IMR-90 (cell line): ENCODE data around the gene BICD1. TPM values are rescaled to one million over a fixed set of nuclear protein-coding genes. Genes with fewer than 3 reads are reported as not detected.

Experiments
- ATAC-seq: fragments of 200-7000 bp; cut with Tn5 transposase; 2 replicates; pipeline ENCODE4 v1.9.1; 2020; ENCODE audit warnings: low read depth, mild to moderate bottlenecking, moderate library complexity
- BruUV-seq: library from RNA; stranded (reverse); fragments of 400-500 nt; replicated peaks from 2 replicates; lab custom pipeline; 2021; lab: Mats Ljungman, UMichigan
- CTCF ChIA-PET: fragments of 300-600 bp; formaldehyde crosslinking; extraction: SDS; loops from one replicate; lab custom pipeline; 2021; ENCODE audit warnings: antibody characterized with exemption; lab: Yijun Ruan, JAX
- POLR2A ChIA-PET: fragments of 300-600 bp; sonication (Branson Sonifier 250); formaldehyde crosslinking; loops from one replicate; lab custom pipeline; 2022; ENCODE audit warnings: antibody characterized with exemption; ENCODE audit not compliant: unreplicated experiment; lab: Charles Lee
- DNase-seq: peaks from one replicate; pipeline ENCODE4 v3.0.0; 2013
- H2AFZ ChIP-seq: replicated peaks from 2 replicates; pipeline ENCODE3; 2013; ENCODE audit warnings: low read length, mild to moderate bottlenecking; ENCODE audit not compliant: poor library complexity
- H2AK5ac ChIP-seq: 2 replicates; pipeline ENCODE4 v1.6.1; 2013; ENCODE audit warnings: low read depth, low read length, inconsistent platforms
- H2AK9ac ChIP-seq: replicated peaks from 2 replicates; pipeline ENCODE3; 2013; ENCODE audit warnings: mild to moderate bottlenecking, low read depth, low read length, moderate library complexity; ENCODE audit not compliant: poor library complexity
- H2BK120ac ChIP-seq: 2 replicates; pipeline ENCODE4 v1.6.1; 2013; ENCODE audit warnings: low read depth, low read length, inconsistent platforms
- H2BK15ac ChIP-seq: 3 replicates; pipeline ENCODE4 v1.6.1; 2013; ENCODE audit warnings: low read depth, low read length, inconsistent platforms
- H2BK20ac ChIP-seq: 2 replicates; pipeline ENCODE4 v1.6.1; 2013; ENCODE audit warnings: low read depth, mild to moderate bottlenecking, inconsistent platforms, low read length, moderate library complexity
- H2BK5ac ChIP-seq: 2 replicates; pipeline ENCODE4 v1.6.1; 2013; ENCODE audit warnings: mild to moderate bottlenecking, low read depth, low read length, inconsistent platforms; ENCODE audit not compliant: poor library complexity, severe bottlenecking
- H3K14ac ChIP-seq: replicated peaks from 2 replicates; pipeline ENCODE4 v1.6.1; 2013; ENCODE audit warnings: low read depth, low read length, inconsistent platforms
- H3K18ac ChIP-seq: 2 replicates; pipeline ENCODE4 v1.6.1; 2013; ENCODE audit warnings: low read depth, low read length, control low read depth
- H3K23ac ChIP-seq: 2 replicates; pipeline ENCODE4 v1.6.1; 2013; ENCODE audit warnings: low read depth, low read length, inconsistent platforms
- H3K27ac ChIP-seq: 2 replicates; pipeline ENCODE4 v1.5.1; 2013; ENCODE audit warnings: mild to moderate bottlenecking, control low read depth, low read length; ENCODE audit not compliant: insufficient read depth
- H3K27me3 ChIP-seq: 2 replicates; pipeline ENCODE4 v1.6.1; 2013; ENCODE audit warnings: low read length; ENCODE audit not compliant: control insufficient read depth, insufficient read depth
- H3K36me3 ChIP-seq: 2 replicates; pipeline ENCODE4 v1.6.1; 2013; ENCODE audit warnings: low read length, mixed read lengths; ENCODE audit not compliant: control insufficient read depth, insufficient read depth
- H3K4ac ChIP-seq: 2 replicates; pipeline ENCODE4 v1.6.1; 2013; ENCODE audit warnings: low read depth, low read length, inconsistent platforms
- H3K4me1 ChIP-seq: 2 replicates; pipeline ENCODE4 v1.6.1; 2013; ENCODE audit warnings: low read length, mixed read lengths; ENCODE audit not compliant: control insufficient read depth, insufficient read depth
- H3K4me2 ChIP-seq: 2 replicates; pipeline ENCODE4 v1.6.1; 2013; ENCODE audit warnings: low read depth, mild to moderate bottlenecking, control low read depth, low read length, moderate library complexity
- H3K4me3 ChIP-seq: 2 replicates; pipeline ENCODE4 v1.5.1; 2013; ENCODE audit warnings: low read depth, mild to moderate bottlenecking, control low read depth, low read length, moderate library complexity; ENCODE audit not compliant: insufficient read depth
- H3K56ac ChIP-seq: 2 replicates; pipeline ENCODE4 v1.6.1; 2013; ENCODE audit warnings: low read length, inconsistent platforms; ENCODE audit not compliant: insufficient read depth; ENCODE audit errors: extremely low read depth
- H3K79me1 ChIP-seq, 2 experiments: 2 replicates each; pipeline ENCODE4 v1.6.1; 2013; ENCODE audit warnings: low read length in 2 of 2, inconsistent platforms in 1 of 2, low read depth in 1 of 2
- H3K9ac ChIP-seq: 2 replicates; pipeline ENCODE4 v1.6.1; 2013; ENCODE audit warnings: low read depth, low read length, control low read depth
- H3K9me1 ChIP-seq: 2 replicates; pipeline ENCODE4 v1.6.1; 2013; ENCODE audit warnings: low read length, inconsistent platforms; ENCODE audit not compliant: insufficient read depth
- H3K9me3 ChIP-seq: 2 replicates; pipeline ENCODE4 v1.6.1; 2013; ENCODE audit warnings: low read length; ENCODE audit not compliant: control insufficient read depth, insufficient read depth
- H4K20me1 ChIP-seq: 2 replicates; pipeline ENCODE4 v1.6.1; 2013; ENCODE audit warnings: low read length, inconsistent platforms; ENCODE audit not compliant: insufficient read depth
- H4K5ac ChIP-seq: 2 replicates; pipeline ENCODE4 v1.6.1; 2013; ENCODE audit warnings: mild to moderate bottlenecking, low read depth, low read length, control low read depth
- H4K8ac ChIP-seq, 2 experiments: 2 replicates each; pipeline ENCODE4 v1.6.1; 2013; ENCODE audit warnings: low read depth in 2 of 2, low read length in 2 of 2, control low read depth in 1 of 2, inconsistent platforms in 1 of 2
- H4K91ac ChIP-seq: 2 replicates; pipeline ENCODE4 v1.6.1; 2013; ENCODE audit warnings: low read depth, low read length, inconsistent platforms; ENCODE audit not compliant: insufficient read depth
- BHLHE40 ChIP-seq: fragments of 150-350 bp; IDR thresholded peaks from 2 replicates; pipeline ENCODE4 v1.6.1; 2016; ENCODE audit warnings: mild to moderate bottlenecking, low read depth, low read length
- CHD1 ChIP-seq: IDR thresholded peaks from 2 replicates; pipeline ENCODE4 v1.6.1; 2012; ENCODE audit warnings: low read depth, low read length, improper control_type of control experiment
- MAZ ChIP-seq: IDR thresholded peaks from 2 replicates; pipeline ENCODE4 v1.6.1; 2012; ENCODE audit warnings: low read depth, mild to moderate bottlenecking, low read length, improper control_type of control experiment, moderate library complexity, borderline replicate concordance
- MXI1 ChIP-seq: IDR thresholded peaks from 2 replicates; pipeline ENCODE4 v1.6.1; 2012; ENCODE audit warnings: low read depth, mild to moderate bottlenecking, low read length, moderate library complexity, borderline replicate concordance
- POLR2A ChIP-seq: IDR thresholded peaks from 2 replicates; pipeline ENCODE4 v1.6.1; 2012; ENCODE audit warnings: mild to moderate bottlenecking, low read depth, low read length
- RAD21 ChIP-seq: IDR thresholded peaks from 2 replicates; pipeline ENCODE4 v1.6.1; 2012; ENCODE audit warnings: low read length, improper control_type of control experiment
- RCOR1 ChIP-seq: IDR thresholded peaks from 2 replicates; pipeline ENCODE4 v1.6.1; 2012; ENCODE audit warnings: mild to moderate bottlenecking, low read length, improper control_type of control experiment; ENCODE audit not compliant: insufficient replicate concordance
- RFX5 ChIP-seq: IDR thresholded peaks from 2 replicates; pipeline ENCODE4 v1.8.0; 2012; ENCODE audit warnings: low read depth, mild to moderate bottlenecking, low read length, moderate library complexity
- SMC3 ChIP-seq: fragments of 150-350 bp; IDR thresholded peaks from 2 replicates; pipeline ENCODE4 v1.6.1; 2016; ENCODE audit warnings: low read depth, mild to moderate bottlenecking, antibody characterized with exemption, low read length, moderate library complexity
- WGBS, 2 experiments: methylation state at CpG; one replicate each; pipeline versions ENCODE4 v1.1.5 to v1.1.7; 2013; ENCODE audit warnings: missing lambda C conversion rate in 2 of 2; ENCODE audit not compliant: insufficient read length in 1 of 2; ENCODE audit errors: extremely low coverage in 2 of 2; 5-methylcytosine and 5-hydroxymethylcytosine counted together
- dilution Hi-C: fragments of 300-500 bp; cut with HindIII; formaldehyde crosslinking; loops from one replicate; pipeline ENCODE4 v1.14.3; 2018; ENCODE audit warnings: low sequenced_read_pairs; ENCODE audit not compliant: unreplicated experiment
- in situ Hi-C: fragments of 300-500 bp; cut with MboI; formaldehyde crosslinking; loops from 3 replicates; pipeline ENCODE4 v1.14.3; 2019; ENCODE audit warnings: low sequenced_read_pairs, inconsistent platforms, mixed read lengths
- intact Hi-C: fragments of 100-400 bp; cut with micrococcal nuclease; formaldehyde crosslinking; loops from 2 replicates; pipeline ENCODE4 v1.10.0; 2022
- polyA plus RNA-seq, 3 experiments: library from polyadenylated mRNA; depleted of rRNA; stranded (reverse); fragments of >200 nt; gene quantifications; 2 replicates each; pipeline ENCODE4 v1.2.3, GENCODE V29; 2012; ENCODE audit warnings: low replicate concordance in 1 of 3
- total RNA-seq: library from RNA; depleted of rRNA; stranded (reverse); fragments of >200 nt; gene quantifications from 2 replicates; pipeline ENCODE4 v1.2.3, GENCODE V29; 2012
- TF ChIP-seq, protein P1 (sequence below): fragments of 150-350 bp; IDR thresholded peaks from 2 replicates; pipeline ENCODE4 v1.6.1; 2016; ENCODE audit warnings: low read depth, mild to moderate bottlenecking, low read length, moderate library complexity, borderline replicate concordance
- TF ChIP-seq, protein P2 (sequence below): fragments of 150-350 bp; IDR thresholded peaks from 2 replicates; pipeline ENCODE4 v1.6.1; 2017; ENCODE audit warnings: mild to moderate bottlenecking, antibody characterized with exemption, low read length, low read depth
- TF ChIP-seq, protein P3 (sequence below): conservative IDR thresholded peaks from 2 replicates; pipeline ENCODE4 v1.5.1; 2012; ENCODE audit warnings: mild to moderate bottlenecking, low read depth, low read length, improper control_type of control experiment

Gene BICD1
- total and polyA plus RNA-seq, 2 of the 4 experiments (the other 2 are of a cell fraction): 17.2 to 21.8 TPM

DNA sequence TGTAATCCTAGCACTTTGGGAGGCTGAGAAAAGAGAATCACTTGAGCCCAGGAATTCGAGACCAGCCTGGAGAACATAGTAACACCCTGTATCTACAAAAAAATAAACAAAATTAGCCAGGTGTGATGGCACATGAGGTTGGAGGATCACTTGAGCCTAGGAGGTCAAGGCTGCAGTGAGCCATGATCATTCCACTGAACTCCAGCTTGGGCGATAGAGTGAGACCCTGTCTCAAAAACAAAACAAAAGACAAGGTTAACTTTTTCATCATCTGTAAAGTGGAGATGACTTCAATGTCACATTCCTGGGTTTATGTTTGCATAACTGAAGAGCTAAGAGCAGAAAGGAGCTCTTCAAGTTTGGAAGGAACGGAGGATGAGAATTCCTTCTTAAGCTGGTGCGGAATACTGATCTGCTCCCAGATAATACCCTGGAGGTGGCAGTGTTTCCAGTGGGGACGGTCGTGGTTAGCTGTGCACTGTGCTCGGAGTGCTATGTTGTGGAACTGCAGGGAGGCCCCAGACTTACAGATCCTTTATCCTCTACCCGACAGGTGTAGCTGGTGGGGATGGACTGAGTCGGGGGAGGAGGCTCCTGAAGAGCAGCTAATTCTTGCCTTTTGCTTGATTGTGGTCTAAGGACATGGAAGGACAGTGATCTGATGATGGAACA is 22.5 kb upstream of the BICD1 start (continued):
- no peak for TF ChIP-seq MXI1
- no peak for TF ChIP-seq POLR2A

- Histone ChIP-seq H3K27me3 (no peaks in the 10 kb centered on the region), H3K9me1 (peaks cover 8% of the 10 kb centered on the region), H3K18ac (no peak overlapping the region), H3K9me3 (no peaks in the 10 kb centered on the region), H4K20me1 (no peaks in the 10 kb centered on the region), H3K9ac (no peak overlapping the region), H3K79me1 (no peaks in the 10 kb centered on the region), H4K8ac (no peak overlapping the region), H2BK5ac (no peak overlapping the region), H2BK20ac (no peak overlapping the region), H2AK5ac (peak overlapping the region; percentile 46; the same call in 1 of the 2 replicates), H4K91ac (peak overlapping the region; percentile 38; the same call in 1 of the 2 replicates), H3K36me3 (no peaks in the 10 kb centered on the region), H3K4me1 (peaks cover 4% of the 10 kb centered on the region; the same call in 1 of the 2 replicates), H2AK9ac (no peak overlapping the region), H3K4me3 (no peak overlapping the region), H3K14ac (no peak overlapping the region), H3K4ac (no peak overlapping the region), H3K27ac (no peak overlapping the region), H2AFZ (no peak overlapping the region), H3K23ac (no peak overlapping the region), H3K4me2 (no peak overlapping the region), H2BK120ac (no peak overlapping the region), H2BK15ac (no peak overlapping the region), H3K56ac (no peak overlapping the region), H4K5ac (no peak overlapping the region)
- CTCF ChIA-PET: interaction anchor here (1.1 kb wide), 1 partner anchor 24 kb away, joined by 3 read pairs; no protein-coding TSS in a partner anchor
- BruUV-seq: no TSS peak
- WGBS, 2 experiments: no CpG with 5 or more reads among the region's 3 CpGs
- dilution Hi-C loops: no loop called here
- in situ Hi-C loops: no loop called here
- intact Hi-C loops: no loop called here
- POLR2A ChIA-PET: interaction anchor here (1.3 kb wide), 1 partner anchor 22 kb away, joined by 5 read pairs; the partner anchor contains the start of gene BICD1
- ATAC-seq (no peak), DNase-seq (no peak)
- no peak for TF ChIP-seq RFX5
- TF ChIP-seq, protein P1, sequence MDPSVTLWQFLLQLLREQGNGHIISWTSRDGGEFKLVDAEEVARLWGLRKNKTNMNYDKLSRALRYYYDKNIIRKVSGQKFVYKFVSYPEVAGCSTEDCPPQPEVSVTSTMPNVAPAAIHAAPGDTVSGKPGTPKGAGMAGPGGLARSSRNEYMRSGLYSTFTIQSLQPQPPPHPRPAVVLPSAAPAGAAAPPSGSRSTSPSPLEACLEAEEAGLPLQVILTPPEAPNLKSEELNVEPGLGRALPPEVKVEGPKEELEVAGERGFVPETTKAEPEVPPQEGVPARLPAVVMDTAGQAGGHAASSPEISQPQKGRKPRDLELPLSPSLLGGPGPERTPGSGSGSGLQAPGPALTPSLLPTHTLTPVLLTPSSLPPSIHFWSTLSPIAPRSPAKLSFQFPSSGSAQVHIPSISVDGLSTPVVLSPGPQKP: no peak
- no peak for TF ChIP-seq RCOR1
- TF ChIP-seq RAD21: no peak
- no peak for TF ChIP-seq CHD1
- no peak for TF ChIP-seq MXI1
- no peak for TF ChIP-seq MAZ
- TF ChIP-seq, protein P2, sequence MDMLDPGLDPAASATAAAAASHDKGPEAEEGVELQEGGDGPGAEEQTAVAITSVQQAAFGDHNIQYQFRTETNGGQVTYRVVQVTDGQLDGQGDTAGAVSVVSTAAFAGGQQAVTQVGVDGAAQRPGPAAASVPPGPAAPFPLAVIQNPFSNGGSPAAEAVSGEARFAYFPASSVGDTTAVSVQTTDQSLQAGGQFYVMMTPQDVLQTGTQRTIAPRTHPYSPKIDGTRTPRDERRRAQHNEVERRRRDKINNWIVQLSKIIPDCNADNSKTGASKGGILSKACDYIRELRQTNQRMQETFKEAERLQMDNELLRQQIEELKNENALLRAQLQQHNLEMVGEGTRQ: no peak
- no peak for TF ChIP-seq BHLHE40
- TF ChIP-seq, protein P3, sequence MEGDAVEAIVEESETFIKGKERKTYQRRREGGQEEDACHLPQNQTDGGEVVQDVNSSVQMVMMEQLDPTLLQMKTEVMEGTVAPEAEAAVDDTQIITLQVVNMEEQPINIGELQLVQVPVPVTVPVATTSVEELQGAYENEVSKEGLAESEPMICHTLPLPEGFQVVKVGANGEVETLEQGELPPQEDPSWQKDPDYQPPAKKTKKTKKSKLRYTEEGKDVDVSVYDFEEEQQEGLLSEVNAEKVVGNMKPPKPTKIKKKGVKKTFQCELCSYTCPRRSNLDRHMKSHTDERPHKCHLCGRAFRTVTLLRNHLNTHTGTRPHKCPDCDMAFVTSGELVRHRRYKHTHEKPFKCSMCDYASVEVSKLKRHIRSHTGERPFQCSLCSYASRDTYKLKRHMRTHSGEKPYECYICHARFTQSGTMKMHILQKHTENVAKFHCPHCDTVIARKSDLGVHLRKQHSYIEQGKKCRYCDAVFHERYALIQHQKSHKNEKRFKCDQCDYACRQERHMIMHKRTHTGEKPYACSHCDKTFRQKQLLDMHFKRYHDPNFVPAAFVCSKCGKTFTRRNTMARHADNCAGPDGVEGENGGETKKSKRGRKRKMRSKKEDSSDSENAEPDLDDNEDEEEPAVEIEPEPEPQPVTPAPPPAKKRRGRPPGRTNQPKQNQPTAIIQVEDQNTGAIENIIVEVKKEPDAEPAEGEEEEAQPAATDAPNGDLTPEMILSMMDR: no peak
- TF ChIP-seq SMC3: no peak
- no peak for TF ChIP-seq POLR2A
These were observed 21.9 kb upstream of the BICD1 start for GRCh38 chr12:32084753-32085152.
